Activated naive CD8-positive, alpha-beta T cell (primary cell): ENCODE data around the gene PTX3.

Source experiments
- H3K27ac Mint-ChIP-seq: one replicate; pipeline ENCODE4 v1.8.0; 2021; ENCODE audit warnings: mixed read lengths
- H3K27me3 Mint-ChIP-seq: one replicate; pipeline ENCODE4 v1.8.0; 2021; ENCODE audit warnings: mixed read lengths
- H3K36me3 Mint-ChIP-seq: one replicate; pipeline ENCODE4 v1.8.0; 2021; ENCODE audit warnings: mixed read lengths
- H3K4me1 Mint-ChIP-seq: one replicate; pipeline ENCODE4 v1.8.0; 2021; ENCODE audit warnings: low read depth, mixed read lengths
- H3K4me3 Mint-ChIP-seq: one replicate; pipeline ENCODE4 v1.8.0; 2021; ENCODE audit warnings: mild to moderate bottlenecking, mixed read lengths
- H3K9me3 Mint-ChIP-seq: one replicate; pipeline ENCODE4 v1.8.0; 2021; ENCODE audit warnings: low read depth, mixed read lengths

Gene PTX3

DNA sequence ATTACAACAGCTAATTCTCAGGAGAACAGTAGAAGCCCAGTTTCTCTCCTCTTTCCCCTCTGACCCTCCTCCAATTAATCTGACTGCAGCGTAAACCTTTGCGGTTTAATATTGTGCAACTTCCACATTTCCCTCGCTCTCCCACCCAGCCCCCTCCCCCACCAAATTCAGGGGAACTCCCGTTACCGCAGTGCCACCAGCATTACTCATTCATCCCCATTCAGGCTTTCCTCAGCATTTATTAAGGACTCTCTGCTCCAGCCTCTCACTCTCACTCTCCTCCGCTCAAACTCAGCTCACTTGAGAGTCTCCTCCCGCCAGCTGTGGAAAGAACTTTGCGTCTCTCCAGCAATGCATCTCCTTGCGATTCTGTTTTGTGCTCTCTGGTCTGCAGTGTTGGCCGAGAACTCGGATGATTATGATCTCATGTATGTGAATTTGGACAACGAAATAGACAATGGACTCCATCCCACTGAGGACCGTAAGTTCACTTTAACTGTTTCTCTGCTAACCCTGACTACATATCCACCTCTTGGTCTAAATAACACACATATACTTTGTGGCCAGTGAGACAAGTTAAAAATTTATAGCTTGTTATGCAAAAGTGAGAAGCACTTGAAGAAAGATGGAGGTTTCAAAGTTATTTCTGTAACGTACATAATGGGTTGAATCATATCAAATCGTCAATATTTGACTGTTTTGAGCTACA lies at the start of gene PTX3:
TSS of gene PTX3 (plus strand) at position 268 of the 709 bp plus-strand sequence. CDS start at position 352, 84 bp downstream.
- peaks cover 13% of the 10 kb centered on the region for H3K27me3 Mint-ChIP-seq
- no peaks in the 10 kb centered on the region for H3K9me3 Mint-ChIP-seq
- H3K36me3 Mint-ChIP-seq, result peaks cover 5% of the 10 kb centered on the region
- H3K4me1 Mint-ChIP-seq, result peaks cover 10% of the 10 kb centered on the region
- H3K4me3 Mint-ChIP-seq, result peak within 1 kb of the TSS; percentile 59
- H3K27ac Mint-ChIP-seq, result no peak within 1 kb of the TSS

DNA sequence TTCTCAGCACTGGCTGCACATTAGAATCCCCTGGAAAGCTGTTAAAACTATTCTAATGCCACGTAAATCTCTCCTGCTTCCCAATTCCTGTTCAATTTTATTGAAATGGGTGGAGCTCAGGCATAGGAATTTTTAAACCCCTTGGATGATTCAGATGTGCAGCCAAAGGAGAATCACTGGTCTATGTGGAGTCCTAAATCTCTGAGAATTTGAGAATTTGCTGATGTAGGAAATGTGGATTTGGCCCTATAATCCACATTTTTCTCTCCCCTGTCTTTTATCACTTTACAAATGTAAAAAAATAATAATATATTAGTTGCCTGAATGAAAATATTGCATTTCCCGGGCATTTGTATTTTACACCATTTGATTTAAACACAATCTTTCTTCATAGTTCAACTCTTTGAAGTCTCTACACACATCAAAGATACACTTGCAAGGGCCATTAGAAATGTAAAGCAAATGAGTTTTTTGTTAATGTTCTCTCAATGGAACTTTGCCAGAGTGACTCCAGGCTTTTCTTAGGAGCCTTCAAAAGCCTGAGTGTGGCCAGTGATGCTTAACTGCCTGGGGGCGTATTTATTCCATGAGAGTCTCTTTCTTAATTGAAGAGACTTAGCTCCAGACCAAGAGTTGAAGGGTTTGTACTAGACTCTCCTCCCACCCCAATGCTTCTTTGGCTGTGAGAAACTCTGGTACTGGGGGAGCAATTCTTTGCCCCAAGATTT lies 48.8 kb upstream of the PTX3 start:
- no peaks in the 10 kb centered on the region for H3K4me1 Mint-ChIP-seq
- H3K9me3 Mint-ChIP-seq, result peaks cover 7% of the 10 kb centered on the region
- no peaks in the 10 kb centered on the region for H3K27me3 Mint-ChIP-seq
- no peak overlapping the region for H3K27ac Mint-ChIP-seq
- no peak overlapping the region for H3K4me3 Mint-ChIP-seq
- peaks cover 6% of the 10 kb centered on the region for H3K36me3 Mint-ChIP-seq

DNA sequence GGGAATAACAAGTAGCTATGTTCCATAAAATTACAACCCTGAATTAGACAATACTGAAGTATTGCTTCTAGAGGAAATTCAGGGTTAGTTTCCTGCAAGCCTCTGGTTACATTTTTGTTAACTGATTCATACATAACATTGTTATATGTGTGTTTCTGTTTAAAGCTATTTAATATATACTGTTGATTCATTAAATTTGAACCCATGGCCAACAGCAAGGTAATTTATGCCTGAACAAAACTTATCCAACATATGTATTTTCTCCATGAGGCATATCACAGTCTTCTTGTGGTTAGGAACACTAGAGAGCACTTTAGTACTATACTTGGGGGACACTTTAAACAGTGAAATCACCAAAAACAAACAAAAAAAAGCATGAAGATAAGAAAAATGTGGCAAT lies 47.7 kb upstream of the PTX3 start:
- H3K27me3 Mint-ChIP-seq, result no peaks in the 10 kb centered on the region
- H3K4me3 Mint-ChIP-seq, result no peak overlapping the region
- H3K4me1 Mint-ChIP-seq, result no peaks in the 10 kb centered on the region
- H3K36me3 Mint-ChIP-seq, result peaks cover 3% of the 10 kb centered on the region
- H3K9me3 Mint-ChIP-seq, result peaks cover 7% of the 10 kb centered on the region
- no peak overlapping the region for H3K27ac Mint-ChIP-seq

DNA sequence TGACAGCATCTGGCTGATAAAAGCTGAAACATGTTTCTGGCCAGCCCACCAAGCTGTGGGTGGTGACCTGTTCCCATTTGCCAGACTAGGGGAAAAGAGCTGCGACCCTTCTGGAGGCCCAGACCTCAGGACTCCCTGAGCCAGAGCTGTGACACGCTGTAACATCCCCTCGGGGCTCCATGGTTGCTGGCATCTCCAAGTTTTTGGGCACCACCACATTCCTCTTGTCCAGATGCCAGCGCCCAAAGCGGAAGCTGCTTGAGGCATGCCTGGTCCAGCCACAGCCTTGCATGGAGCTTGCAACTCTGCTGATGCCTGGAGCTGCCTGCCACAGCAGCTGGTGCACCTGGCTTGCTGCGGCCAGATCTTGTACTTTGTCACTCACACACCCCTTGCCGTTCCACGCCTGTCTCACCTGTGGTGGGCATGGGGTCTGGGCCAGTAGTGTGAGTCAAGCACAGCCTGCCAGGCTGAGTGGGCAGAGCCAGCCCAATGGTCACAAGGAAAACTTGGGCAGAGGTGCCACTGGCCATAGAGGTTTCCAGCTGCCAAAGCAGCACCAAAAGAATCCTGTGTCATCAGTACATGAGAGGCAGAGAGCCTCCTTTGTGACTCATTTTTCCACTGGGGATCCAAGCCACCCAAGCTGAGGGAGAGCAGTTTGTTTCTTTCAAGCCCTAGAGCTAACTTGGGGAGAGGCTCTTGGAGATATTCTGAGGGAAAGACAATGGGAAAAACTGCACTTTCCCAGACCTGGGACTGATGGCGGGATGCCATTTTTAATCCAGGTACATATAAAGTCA lies 45.7 kb upstream of the PTX3 start:
- Mint-ChIP-seq H3K27ac (no peak overlapping the region), H3K36me3 (peaks cover 2% of the 10 kb centered on the region), H3K4me3 (no peak overlapping the region), H3K4me1 (no peaks in the 10 kb centered on the region), H3K27me3 (no peaks in the 10 kb centered on the region), H3K9me3 (peaks cover 7% of the 10 kb centered on the region)

DNA sequence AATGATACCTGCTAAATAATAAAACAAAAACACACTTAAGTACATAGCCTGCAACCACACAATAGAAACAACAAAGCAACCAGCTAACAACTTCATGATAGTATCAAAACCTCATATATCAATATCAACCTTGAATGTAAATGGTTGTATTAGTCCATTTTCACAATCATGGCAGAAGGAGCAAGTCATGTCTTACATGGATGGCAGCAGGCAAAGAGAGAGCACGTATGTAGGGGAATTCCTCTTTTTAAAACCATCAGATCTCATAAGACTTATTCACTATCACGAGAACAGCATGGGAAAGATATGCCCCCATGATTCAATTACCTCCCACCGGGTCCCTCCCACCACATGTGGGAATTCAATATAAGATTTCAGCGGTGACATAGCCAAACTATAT lies 44.5 kb upstream of the PTX3 start:
- Mint-ChIP-seq H3K4me3 (no peak overlapping the region), H3K27ac (no peak overlapping the region), H3K36me3 (peaks cover 5% of the 10 kb centered on the region), H3K9me3 (peaks cover 7% of the 10 kb centered on the region), H3K27me3 (no peaks in the 10 kb centered on the region), H3K4me1 (no peaks in the 10 kb centered on the region)

DNA sequence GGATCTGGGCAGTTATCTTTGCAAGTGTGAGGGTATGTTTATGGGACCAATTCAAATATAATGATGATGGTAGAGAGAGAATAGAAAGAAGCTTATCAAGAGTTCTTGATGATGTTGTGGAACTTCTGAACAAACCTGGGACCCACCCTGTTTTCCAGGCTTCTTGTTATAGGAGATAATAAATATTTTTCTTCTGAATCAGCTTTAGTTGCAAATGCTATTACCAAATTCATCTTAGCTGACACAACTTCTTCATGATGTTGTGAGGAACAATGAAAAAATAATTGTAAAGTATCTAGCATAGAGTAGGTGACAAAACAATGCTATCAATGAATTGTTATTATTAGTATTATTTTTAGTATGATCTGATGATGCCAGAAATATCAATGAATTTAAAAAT lies 43.5 kb upstream of the PTX3 start:
- Mint-ChIP-seq H3K36me3 (peaks cover 5% of the 10 kb centered on the region), H3K9me3 (peaks cover 7% of the 10 kb centered on the region), H3K4me3 (no peak overlapping the region), H3K27me3 (no peaks in the 10 kb centered on the region), H3K4me1 (no peaks in the 10 kb centered on the region), H3K27ac (no peak overlapping the region)

DNA sequence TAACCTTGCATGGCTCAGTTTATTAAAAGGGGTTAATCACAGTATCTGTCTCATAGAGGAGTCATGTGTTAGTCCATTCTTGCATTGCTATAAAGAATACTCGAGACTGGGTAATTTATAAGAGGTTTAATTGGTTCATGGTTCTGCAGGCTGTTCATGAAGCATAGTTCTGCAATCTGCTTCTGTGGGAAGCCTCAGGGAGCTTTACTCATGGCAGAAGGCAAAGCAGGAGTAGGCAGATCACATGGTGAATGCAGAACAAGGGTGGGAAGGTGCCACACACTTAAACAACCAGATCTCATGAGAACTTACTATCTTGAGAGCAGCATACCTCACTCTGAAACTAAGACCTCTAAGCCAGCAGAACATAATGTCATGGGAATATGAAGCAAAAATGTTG lies 42.2 kb upstream of the PTX3 start:
- Mint-ChIP-seq H3K27ac (no peak overlapping the region), H3K9me3 (peaks cover 7% of the 10 kb centered on the region), H3K27me3 (no peaks in the 10 kb centered on the region), H3K4me1 (no peaks in the 10 kb centered on the region), H3K4me3 (no peak overlapping the region), H3K36me3 (peaks cover 5% of the 10 kb centered on the region)

DNA sequence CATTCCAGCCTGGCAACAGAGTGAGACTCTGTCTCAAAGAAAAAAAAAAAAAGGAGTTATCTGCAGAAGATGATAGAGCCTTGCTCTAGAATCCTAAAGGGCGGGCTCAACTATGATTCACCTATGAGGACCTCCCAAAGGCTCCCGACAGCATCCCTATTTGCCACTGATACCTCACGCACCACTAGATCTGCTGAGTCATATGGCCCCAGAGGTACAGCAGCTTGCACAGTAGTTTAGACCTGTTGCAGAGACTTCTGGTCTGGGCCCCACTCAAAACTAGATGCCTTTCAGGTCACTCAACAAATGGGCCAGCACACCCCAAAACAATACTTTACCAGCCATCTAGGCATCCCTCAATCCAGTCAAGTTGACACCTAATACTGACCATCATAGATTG lies 38.1 kb upstream of the PTX3 start:
- H3K4me3 Mint-ChIP-seq, result no peak overlapping the region
- peaks cover 2% of the 10 kb centered on the region for H3K27me3 Mint-ChIP-seq
- H3K36me3 Mint-ChIP-seq, result peaks cover 3% of the 10 kb centered on the region
- no peaks in the 10 kb centered on the region for H3K4me1 Mint-ChIP-seq
- H3K9me3 Mint-ChIP-seq, result no peaks in the 10 kb centered on the region
- H3K27ac Mint-ChIP-seq, result no peak overlapping the region

DNA sequence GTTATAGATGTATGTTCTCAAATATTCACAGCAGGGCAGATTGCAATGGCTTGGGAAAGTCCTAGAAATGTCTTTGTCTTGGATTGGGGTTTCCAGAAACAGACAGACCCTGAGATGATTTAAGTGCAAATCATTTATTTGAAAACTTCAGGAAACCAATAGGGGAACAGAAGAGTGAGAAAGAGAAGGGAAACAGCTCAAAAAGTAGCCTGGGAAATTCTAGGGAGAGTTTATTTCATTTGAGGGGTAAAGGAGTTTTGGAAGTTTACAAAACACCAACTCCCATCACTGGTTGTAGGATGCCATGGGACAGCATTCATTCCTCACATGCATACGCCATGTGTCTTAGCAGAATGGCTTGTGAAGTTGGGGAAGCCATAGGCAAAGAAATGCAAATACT lies 32.3 kb upstream of the PTX3 start:
- H3K4me3 Mint-ChIP-seq, result no peak overlapping the region
- H3K27me3 Mint-ChIP-seq, result peaks cover 2% of the 10 kb centered on the region
- H3K9me3 Mint-ChIP-seq, result no peaks in the 10 kb centered on the region
- no peak overlapping the region for H3K27ac Mint-ChIP-seq
- no peaks in the 10 kb centered on the region for H3K36me3 Mint-ChIP-seq
- H3K4me1 Mint-ChIP-seq, result no peaks in the 10 kb centered on the region

DNA sequence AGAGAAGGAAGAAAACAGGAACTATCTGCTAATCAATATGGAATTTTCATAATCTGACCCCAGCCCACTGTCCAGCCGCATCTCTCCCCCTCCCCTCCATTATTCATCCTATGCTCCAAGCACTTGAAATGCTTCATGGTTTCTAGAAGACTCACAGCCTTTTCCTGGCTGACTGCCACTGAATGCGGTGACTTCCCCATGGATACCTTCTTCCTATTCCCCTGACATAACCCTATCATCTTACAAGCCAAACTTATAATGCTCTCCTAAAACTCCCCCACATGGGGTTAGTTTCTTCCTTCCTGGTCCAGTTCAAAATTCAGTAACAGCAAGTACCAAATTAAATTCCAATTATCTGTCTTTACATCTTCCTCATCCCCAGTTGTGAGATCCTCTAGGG lies 31.2 kb upstream of the PTX3 start:
- H3K27ac Mint-ChIP-seq, result no peak overlapping the region

DNA sequence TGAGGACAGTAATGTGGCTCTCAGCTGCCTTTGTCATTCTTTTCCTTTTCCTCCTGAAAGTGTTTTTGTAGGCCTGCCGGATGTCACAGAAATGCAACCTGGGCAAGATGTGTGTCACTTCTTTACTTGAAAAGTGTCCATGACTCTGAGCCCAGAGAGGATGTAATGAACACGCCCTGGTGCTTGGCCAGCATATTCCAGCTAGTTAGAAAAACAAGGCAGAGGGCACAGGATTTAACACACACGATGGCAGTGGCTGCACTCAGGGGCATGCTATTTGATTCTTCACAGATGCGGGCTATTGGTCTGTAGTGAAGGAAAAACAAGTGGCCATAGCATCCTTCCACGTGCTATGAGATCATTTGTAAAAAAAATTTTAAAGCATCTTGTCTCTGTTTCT lies 30.3 kb upstream of the PTX3 start:
- H3K4me1 Mint-ChIP-seq, result no peaks in the 10 kb centered on the region
- H3K4me3 Mint-ChIP-seq, result no peak overlapping the region
- no peaks in the 10 kb centered on the region for H3K9me3 Mint-ChIP-seq
- peaks cover 2% of the 10 kb centered on the region for H3K27me3 Mint-ChIP-seq
- no peaks in the 10 kb centered on the region for H3K36me3 Mint-ChIP-seq
- H3K27ac Mint-ChIP-seq, result no peak overlapping the region

More for the DNA sequence above, 31.2 kb upstream of the PTX3 start:
- H3K9me3 Mint-ChIP-seq, result no peaks in the 10 kb centered on the region
- H3K36me3 Mint-ChIP-seq, result no peaks in the 10 kb centered on the region
- peaks cover 2% of the 10 kb centered on the region for H3K27me3 Mint-ChIP-seq
- H3K4me1 Mint-ChIP-seq, result no peaks in the 10 kb centered on the region
- no peak overlapping the region for H3K4me3 Mint-ChIP-seq

DNA sequence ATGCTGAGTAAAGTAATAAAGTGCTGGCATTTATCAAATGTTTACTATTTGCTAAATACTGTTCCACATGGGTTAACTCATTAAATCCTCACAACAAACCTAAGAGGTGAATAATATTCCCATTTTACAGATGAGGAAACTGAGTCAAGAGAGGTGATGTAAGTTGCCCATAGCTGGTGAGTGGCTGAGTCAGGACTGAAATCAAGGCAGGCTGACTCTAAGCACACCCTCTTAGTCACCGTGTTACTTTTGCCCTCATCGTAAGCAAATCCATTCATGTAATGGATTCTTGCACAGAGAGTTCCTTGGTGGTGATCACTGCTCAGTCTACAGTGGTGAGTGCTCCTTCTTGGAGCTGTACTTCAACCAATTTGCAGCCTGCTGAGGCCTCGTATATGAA lies 28.9 kb upstream of the PTX3 start:
- no peaks in the 10 kb centered on the region for H3K4me1 Mint-ChIP-seq
- H3K36me3 Mint-ChIP-seq, result no peaks in the 10 kb centered on the region

DNA sequence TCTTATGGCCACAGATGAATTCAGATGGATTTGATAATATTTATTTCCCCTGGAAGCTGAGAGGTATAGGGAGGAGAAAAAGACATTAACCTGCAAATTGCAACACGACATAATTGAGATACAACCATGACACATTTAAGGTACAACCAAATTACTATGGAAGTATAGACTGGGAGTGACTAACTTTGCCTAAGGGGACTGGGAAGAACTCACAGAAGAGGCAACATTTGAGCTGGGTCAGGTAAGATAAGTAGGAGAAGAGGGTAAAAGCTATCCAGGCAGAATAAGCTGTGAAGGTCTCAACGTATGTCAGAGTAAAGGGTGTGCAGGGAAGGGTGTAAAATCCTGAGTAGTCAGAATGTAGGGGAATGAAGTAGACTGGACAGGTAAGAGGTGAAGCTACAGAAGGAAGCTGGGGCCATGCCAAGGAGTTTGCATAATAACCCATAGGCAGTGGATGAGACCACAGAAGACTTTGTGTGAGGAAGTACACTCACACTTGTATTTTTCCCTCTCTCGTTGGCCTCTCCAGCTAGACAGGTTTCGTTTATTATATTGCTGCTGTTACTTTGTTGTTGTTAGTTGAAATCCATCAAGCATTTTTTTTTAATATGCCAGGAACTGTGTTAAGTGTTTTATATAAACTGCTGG lies 28.0 kb upstream of the PTX3 start:
- Mint-ChIP-seq H3K36me3 (no peaks in the 10 kb centered on the region), H3K27me3 (no peaks in the 10 kb centered on the region), H3K4me1 (no peaks in the 10 kb centered on the region), H3K9me3 (no peaks in the 10 kb centered on the region), H3K4me3 (no peak overlapping the region), H3K27ac (no peak overlapping the region)

More for the DNA sequence above, 28.9 kb upstream of the PTX3 start:
- H3K4me3 Mint-ChIP-seq, result no peak overlapping the region
- H3K27me3 Mint-ChIP-seq, result no peaks in the 10 kb centered on the region
- no peaks in the 10 kb centered on the region for H3K9me3 Mint-ChIP-seq
- H3K27ac Mint-ChIP-seq, result no peak overlapping the region

DNA sequence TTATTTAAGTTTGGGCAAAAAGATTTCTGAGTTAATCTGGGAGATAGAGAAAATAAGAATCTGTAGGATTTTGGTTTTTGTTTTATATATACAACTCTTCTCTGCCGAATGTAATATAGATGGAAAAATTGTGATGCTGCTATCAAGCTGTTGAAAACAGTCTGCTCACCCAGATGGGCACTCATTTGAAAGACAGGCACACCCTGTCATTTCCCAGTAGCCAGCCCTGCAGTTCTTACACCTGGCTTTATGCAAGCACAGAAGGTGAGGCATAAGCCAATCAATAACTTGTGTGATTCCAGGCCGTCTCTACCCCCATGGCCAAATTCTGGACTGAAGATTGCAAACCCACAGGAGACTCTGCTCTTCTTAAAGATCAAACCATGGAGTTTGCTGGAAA lies 27.1 kb upstream of the PTX3 start:
- Mint-ChIP-seq H3K4me3 (no peak overlapping the region), H3K9me3 (no peaks in the 10 kb centered on the region), H3K4me1 (no peaks in the 10 kb centered on the region), H3K36me3 (no peaks in the 10 kb centered on the region), H3K27me3 (no peaks in the 10 kb centered on the region), H3K27ac (no peak overlapping the region)

DNA sequence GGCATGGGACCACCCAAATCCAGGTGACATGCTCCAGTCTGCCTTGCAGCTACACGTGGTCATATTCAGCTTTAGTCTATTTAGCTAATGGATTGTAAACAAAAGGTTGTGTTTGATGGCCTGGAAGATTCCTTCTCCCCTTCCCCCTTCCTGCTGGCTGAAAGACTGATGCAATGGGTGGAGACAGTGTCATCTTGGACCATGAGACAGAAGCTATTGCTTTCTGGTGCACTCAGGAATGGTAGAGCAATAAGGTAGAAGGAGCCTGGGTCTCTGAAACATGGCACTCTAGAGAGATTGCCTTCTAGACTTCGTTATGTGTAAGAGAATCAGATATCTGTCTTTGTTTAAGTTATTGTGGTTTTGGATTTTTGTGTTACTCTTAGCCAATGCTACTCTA lies 25.7 kb upstream of the PTX3 start:
- no peak overlapping the region for H3K4me3 Mint-ChIP-seq
- H3K4me1 Mint-ChIP-seq, result no peaks in the 10 kb centered on the region
- H3K27me3 Mint-ChIP-seq, result no peaks in the 10 kb centered on the region
- no peak overlapping the region for H3K27ac Mint-ChIP-seq
- H3K9me3 Mint-ChIP-seq, result no peaks in the 10 kb centered on the region
- H3K36me3 Mint-ChIP-seq, result no peaks in the 10 kb centered on the region
